B cell (primary cell): ENCODE results near the gene RBMX. TPM values are rescaled to one million over a fixed set of nuclear protein-coding genes. Genes with fewer than 3 reads are reported as not detected.
"Not testable (repeated sequence)": the region's sequence is repeated elsewhere in the genome, so short reads cannot be mapped to it uniquely, and the experiment has no call there.

ENCODE experiments used
- ATAC-seq: fragments of 200-7000 bp; cut with Tn5 transposase; one replicate; pipeline ENCODE4 v1.10.0; 2021; ENCODE audit warnings: low read depth, mild to moderate bottlenecking, moderate number of reproducible peaks, moderate library complexity
- CTCF ChIA-PET: fragments of 350-600 bp; sonication (Branson Sonifier 250); formaldehyde crosslinking; loops from one replicate; lab custom pipeline; 2021; ENCODE audit warnings: antibody characterized with exemption, inconsistent platforms; lab: Charles Lee
- POLR2A ChIA-PET: fragments of 350-600 bp; sonication (Branson Sonifier 250); formaldehyde crosslinking; loops from one replicate; lab custom pipeline; 2021; ENCODE audit warnings: antibody characterized with exemption; lab: Charles Lee
- DNase-seq: peaks from one replicate; pipeline ENCODE4 v3.0.0; 2013
- H2AFZ ChIP-seq: 2 replicates; pipeline ENCODE4 v1.6.1; 2012; ENCODE audit warnings: mild to moderate bottlenecking, low read depth, low read length; ENCODE audit not compliant: insufficient read depth, poor library complexity, severe bottlenecking
- H3K27ac ChIP-seq, 2 donors: 1 replicate in 1 of 2; 2 replicates in 1 of 2; pipeline ENCODE4 v1.5.1; 2012 to 2013; ENCODE audit warnings: low read length in 2 of 2, mild to moderate bottlenecking in 2 of 2, moderate library complexity in 1 of 2
- H3K27me3 ChIP-seq, 4 experiments: fragments of 200-600 bp in 1 of 4; sonication (generic) in 1 of 4; replicated peaks in 1 of 4; 1 replicate in 2 of 4; 2 replicates in 2 of 4; pipeline versions ENCODE4 v1.6.1 to v1.7.0; 2013 to 2016; ENCODE audit warnings: low read length in 3 of 4, mild to moderate bottlenecking in 2 of 4, mixed read lengths in 1 of 4, moderate library complexity in 1 of 4; ENCODE audit not compliant: insufficient read depth in 4 of 4, control insufficient read depth in 3 of 4; ENCODE audit errors: control extremely low read depth in 1 of 4
- H3K36me3 ChIP-seq, 2 experiments: replicated peaks in 1 of 2; 1 replicate in 1 of 2; 2 replicates in 1 of 2; pipeline versions ENCODE4 v1.6.1 to v1.7.1; 2013; ENCODE audit warnings: low read length in 1 of 2; ENCODE audit not compliant: insufficient read depth in 2 of 2, control insufficient read depth in 1 of 2; ENCODE audit errors: control extremely low read depth in 1 of 2, extremely low read depth in 1 of 2
- H3K4me1 ChIP-seq, 2 donors: fragments of 200-600 bp in 1 of 2; sonication (generic) in 1 of 2; 1 replicate in 1 of 2; 2 replicates in 1 of 2; pipeline versions ENCODE4 v1.5.1 to v1.6.1; 2013 to 2017; ENCODE audit warnings: low read length in 2 of 2; ENCODE audit not compliant: control insufficient read depth in 2 of 2, insufficient read depth in 2 of 2
- H3K4me2 ChIP-seq: replicated peaks from 2 replicates; pipeline ENCODE3; 2012; ENCODE audit warnings: mild to moderate bottlenecking, low read depth, low read length; ENCODE audit not compliant: poor library complexity, severe bottlenecking
- H3K4me3 ChIP-seq, 5 experiments: fragments of 200-600 bp in 1 of 5; sonication (generic) in 1 of 5; 1 replicate in 3 of 5; 2 replicates in 2 of 5; pipeline versions ENCODE4 v1.5.1 to v1.7.0; 2011 to 2016; ENCODE audit warnings: low read length in 4 of 5, mild to moderate bottlenecking in 4 of 5, low read depth in 2 of 5, control low read depth in 1 of 5, moderate library complexity in 1 of 5; ENCODE audit not compliant: insufficient read depth in 1 of 5; ENCODE audit errors: control extremely low read depth in 1 of 5, extremely low read depth in 1 of 5
- H3K79me2 ChIP-seq: fragments of 200-600 bp; sonication (generic); one replicate; pipeline ENCODE4 v1.6.0; 2016; ENCODE audit warnings: low read length; ENCODE audit not compliant: control insufficient read depth, insufficient read depth
- H3K9ac ChIP-seq: fragments of 200-600 bp; sonication (generic); 2 replicates; pipeline ENCODE4 v1.6.1; 2017; ENCODE audit warnings: mild to moderate bottlenecking, low read length, moderate library complexity
- H3K9me3 ChIP-seq, 3 donors: one replicate each; pipeline versions ENCODE4 v1.6.1 to v1.7.1; 2013; ENCODE audit warnings: low read length in 2 of 3; ENCODE audit not compliant: control insufficient read depth in 2 of 3, insufficient read depth in 1 of 3; ENCODE audit errors: control extremely low read depth in 1 of 3
- H4K20me1 ChIP-seq: 2 replicates; pipeline ENCODE4 v1.6.0; 2012; ENCODE audit warnings: mild to moderate bottlenecking, low read length; ENCODE audit not compliant: insufficient read depth, control insufficient read depth, poor library complexity, severe bottlenecking
- H3K27ac Mint-ChIP-seq: one replicate; pipeline ENCODE4 v1.8.0; 2021; ENCODE audit warnings: mixed read lengths
- H3K27me3 Mint-ChIP-seq: one replicate; pipeline ENCODE4 v1.8.0; 2021; ENCODE audit warnings: mixed read lengths
- H3K4me1 Mint-ChIP-seq: one replicate; pipeline ENCODE4 v1.8.0; 2021; ENCODE audit warnings: mixed read lengths
- H3K4me3 Mint-ChIP-seq: one replicate; pipeline ENCODE4 v1.8.0; 2021; ENCODE audit warnings: mixed read lengths
- H3K9me3 Mint-ChIP-seq: one replicate; pipeline ENCODE4 v1.8.0; 2022; ENCODE audit warnings: mixed read lengths; ENCODE audit not compliant: insufficient read depth
- EZH2 ChIP-seq: IDR thresholded peaks from 2 replicates; pipeline ENCODE4 v1.6.1; 2012; ENCODE audit warnings: borderline replicate concordance, low read depth, mild to moderate bottlenecking, moderate library complexity, low read length; ENCODE audit not compliant: insufficient read depth, poor library complexity, severe bottlenecking
- whole genome bisulfite sequencing: methylation state at CpG from one replicate; pipeline ENCODE4 v1.1.5; 2013; ENCODE audit warnings: missing lambda C conversion rate; ENCODE audit not compliant: insufficient coverage; 5-methylcytosine and 5-hydroxymethylcytosine counted together
- intact Hi-C: fragments of 100-400 bp; cut with micrococcal nuclease; formaldehyde crosslinking; loops from one replicate; pipeline ENCODE4 v1.10.0; 2022
- polyA plus RNA-seq: library from polyadenylated mRNA; depleted of rRNA; stranded (reverse); fragments of >200 nt; gene quantifications from 2 replicates; pipeline ENCODE4 v1.2.3, GENCODE V29; 2012
- total RNA-seq, 2 donors: library from RNA; stranded (reverse); fragments of 120-200 nt in 1 of 2; gene quantifications; 1 replicate in 1 of 2; 2 replicates in 1 of 2; pipeline versions ENCODE4 v1.2.3 to v1.2.4, GENCODE V29; 2013 to 2022
- TF ChIP-seq, protein P1 (sequence below): fragments of 200-600 bp; IDR thresholded peaks from one replicate; pipeline ENCODE4 v1.8.0; 2022; ENCODE audit warnings: antibody characterized with exemption, mild to moderate bottlenecking

The RBMX gene
- total and polyA plus RNA-seq, 2 donors (not counting 1 experiment from before 2014, with no cell fraction given) = 164 to 239 TPM

DNA sequence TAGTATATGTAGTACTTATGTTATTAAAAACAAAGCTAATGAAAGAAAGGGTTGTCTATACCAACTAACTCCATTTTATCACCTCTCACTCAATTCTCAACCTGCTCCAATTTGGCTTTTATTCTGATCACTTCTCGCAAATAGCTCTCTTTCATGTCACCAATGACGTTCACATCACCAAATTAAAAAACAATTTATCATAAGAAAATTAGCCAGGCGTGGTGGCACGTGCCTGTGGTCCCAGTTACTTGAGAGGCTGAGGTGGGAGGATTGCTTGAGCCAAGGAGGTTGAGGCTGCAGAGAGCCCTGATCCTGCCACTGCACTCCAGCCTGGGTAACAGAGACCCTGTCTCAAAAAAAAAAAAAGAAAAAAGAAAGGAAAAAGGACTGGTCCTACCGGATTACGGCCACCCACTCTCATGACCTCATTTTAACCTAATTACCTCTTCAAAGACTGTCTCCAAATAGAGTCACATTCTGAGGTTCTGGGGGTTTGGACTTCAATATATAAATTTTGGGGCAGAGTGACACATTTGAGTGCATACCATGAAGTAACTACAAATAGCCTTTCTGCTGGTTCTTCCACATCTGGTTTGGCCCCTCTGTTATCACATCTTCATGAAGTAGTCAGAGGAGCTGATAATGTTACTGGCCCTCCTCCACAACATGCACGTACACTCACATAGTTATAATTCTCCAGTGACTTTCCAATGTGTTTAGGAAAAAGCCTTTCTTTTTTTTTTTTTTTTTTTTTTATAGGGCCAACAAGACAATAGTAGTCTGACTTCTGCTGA is 15.8 kb upstream of the RBMX start:
- Histone ChIP-seq H3K9me3 (no peaks in the 10 kb centered on the region), H3K4me3 (no peak overlapping the region), H4K20me1 (no peaks in the 10 kb centered on the region), H2AFZ (no peak overlapping the region), H3K4me1 (no peaks in the 10 kb centered on the region), H3K27me3 (no peaks in the 10 kb centered on the region), H3K4me2 (no peak overlapping the region), H3K9ac (no peak overlapping the region), H3K27ac (no peak overlapping the region), H3K79me2 (no peaks in the 10 kb centered on the region), H3K36me3 (no peaks in the 10 kb centered on the region)
- ChIA-PET POLR2A (no interaction called here), CTCF (no interaction called here)
- no peak for ATAC-seq
- H3K9me3 Mint-ChIP-seq = no peaks in the 10 kb centered on the region
- intact Hi-C loops = no loop called here
- DNase-seq = no peak
- no peak for TF ChIP-seq EZH2
- TF ChIP-seq, protein P1, sequence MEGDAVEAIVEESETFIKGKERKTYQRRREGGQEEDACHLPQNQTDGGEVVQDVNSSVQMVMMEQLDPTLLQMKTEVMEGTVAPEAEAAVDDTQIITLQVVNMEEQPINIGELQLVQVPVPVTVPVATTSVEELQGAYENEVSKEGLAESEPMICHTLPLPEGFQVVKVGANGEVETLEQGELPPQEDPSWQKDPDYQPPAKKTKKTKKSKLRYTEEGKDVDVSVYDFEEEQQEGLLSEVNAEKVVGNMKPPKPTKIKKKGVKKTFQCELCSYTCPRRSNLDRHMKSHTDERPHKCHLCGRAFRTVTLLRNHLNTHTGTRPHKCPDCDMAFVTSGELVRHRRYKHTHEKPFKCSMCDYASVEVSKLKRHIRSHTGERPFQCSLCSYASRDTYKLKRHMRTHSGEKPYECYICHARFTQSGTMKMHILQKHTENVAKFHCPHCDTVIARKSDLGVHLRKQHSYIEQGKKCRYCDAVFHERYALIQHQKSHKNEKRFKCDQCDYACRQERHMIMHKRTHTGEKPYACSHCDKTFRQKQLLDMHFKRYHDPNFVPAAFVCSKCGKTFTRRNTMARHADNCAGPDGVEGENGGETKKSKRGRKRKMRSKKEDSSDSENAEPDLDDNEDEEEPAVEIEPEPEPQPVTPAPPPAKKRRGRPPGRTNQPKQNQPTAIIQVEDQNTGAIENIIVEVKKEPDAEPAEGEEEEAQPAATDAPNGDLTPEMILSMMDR = no peak
- H3K27me3 Mint-ChIP-seq = no peaks in the 10 kb centered on the region
- WGBS = no CpG with 5 or more reads among the region's 7 CpGs
- H3K27ac Mint-ChIP-seq = no peak overlapping the region
- H3K4me1 Mint-ChIP-seq = no peaks in the 10 kb centered on the region
- H3K4me3 Mint-ChIP-seq = no peak overlapping the region

DNA sequence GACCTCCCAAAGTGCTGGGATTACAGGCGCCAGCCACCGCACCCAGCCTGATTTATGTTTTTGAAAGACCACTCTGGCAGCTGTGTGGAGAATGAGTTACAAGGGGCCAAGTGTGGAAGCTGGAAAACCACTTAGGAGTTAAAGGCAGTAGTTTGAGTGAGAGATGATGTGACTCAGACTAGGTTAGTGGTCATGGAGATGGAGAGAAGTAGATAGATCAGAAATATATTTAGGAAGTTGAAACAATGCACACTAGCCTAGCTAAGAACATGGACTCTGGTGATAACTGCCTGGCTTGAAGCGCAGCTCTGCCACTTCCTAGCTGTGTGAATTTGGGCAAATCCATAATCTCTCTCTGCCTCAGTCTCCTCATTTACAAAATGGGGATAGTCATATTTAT is 11.9 kb upstream of the RBMX start:
- H3K36me3 ChIP-seq = no peaks in the 10 kb centered on the region
- H3K27me3 ChIP-seq = no peaks in the 10 kb centered on the region
- H3K27ac Mint-ChIP-seq = no peak overlapping the region
- no peak overlapping the region for H3K4me3 Mint-ChIP-seq
- H3K4me2 ChIP-seq = no peak overlapping the region
- TF ChIP-seq, protein P1 = no peak
- TF ChIP-seq EZH2 = no peak
- no peaks in the 10 kb centered on the region for H4K20me1 ChIP-seq
- ATAC-seq (no peak), DNase-seq (no peak)
- ChIA-PET CTCF (no interaction called here), POLR2A (interaction anchor here (1.3 kb wide), 1 partner anchor 18 kb away, joined by 3 read pairs; no protein-coding TSS in a partner anchor)
- no peak overlapping the region for H3K9ac ChIP-seq
- peaks cover 4% of the 10 kb centered on the region for H3K4me1 Mint-ChIP-seq
- H3K9me3 Mint-ChIP-seq = no peaks in the 10 kb centered on the region
- H3K79me2 ChIP-seq = no peaks in the 10 kb centered on the region
- no peak overlapping the region for H3K27ac ChIP-seq
- no peaks in the 10 kb centered on the region for H3K9me3 ChIP-seq
- intact Hi-C loops = no loop called here
- no peaks in the 10 kb centered on the region for H3K27me3 Mint-ChIP-seq
- H3K4me3 ChIP-seq = no peak overlapping the region
- no CpG with 5 or more reads among the region's 3 CpGs for WGBS
- no peaks in the 10 kb centered on the region for H3K4me1 ChIP-seq
- no peak overlapping the region for H2AFZ ChIP-seq

DNA sequence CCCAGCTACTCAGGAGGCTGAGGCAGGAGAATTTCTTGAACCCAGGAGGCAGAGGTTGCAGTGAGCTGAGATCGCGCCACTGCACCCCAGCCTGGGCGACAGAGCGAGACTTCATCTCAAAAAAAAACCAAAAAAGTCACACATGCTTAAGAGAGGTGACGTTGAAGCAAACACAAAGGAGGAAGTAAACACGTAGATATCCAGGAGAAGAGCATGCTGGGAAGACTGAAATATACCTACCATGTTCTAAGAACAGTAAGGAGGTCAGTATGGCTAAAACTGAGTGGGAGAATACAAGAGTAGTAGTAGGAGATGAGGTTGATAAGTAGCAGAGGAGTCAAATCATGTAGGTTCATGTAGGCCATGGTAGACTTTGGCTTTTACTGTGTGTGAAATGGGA is 10.1 kb upstream of the RBMX start:
- H3K9me3 Mint-ChIP-seq, DNase-seq, H3K27me3 Mint-ChIP-seq, H3K4me2 ChIP-seq, H3K36me3 ChIP-seq, H3K4me1 ChIP-seq, H3K27me3 ChIP-seq, H3K4me3 Mint-ChIP-seq, H3K27ac Mint-ChIP-seq, H3K9ac ChIP-seq, H3K27ac ChIP-seq, intact Hi-C loops, H3K9me3 ChIP-seq, H3K4me3 ChIP-seq, H3K79me2 ChIP-seq, POLR2A ChIA-PET, H3K4me1 Mint-ChIP-seq, H4K20me1 ChIP-seq, CTCF ChIA-PET, ATAC-seq: not testable (repeated sequence)
- peak overlapping the region; percentile 36 for H2AFZ ChIP-seq
- WGBS = no CpG with 5 or more reads among the region's 6 CpGs
